Skeletal muscle tissue (tissue), 4 donors: ENCODE results near the gene MRC1. TPM values are rescaled to one million over a fixed set of nuclear protein-coding genes. Genes with fewer than 3 reads are reported as not detected.

Source experiments
- H3K27ac ChIP-seq: one replicate; pipeline ENCODE4 v1.7.0; 2013; ENCODE audit warnings: mild to moderate bottlenecking, low read depth, low read length, inconsistent platforms
- H3K27me3 ChIP-seq, 3 donors: one replicate each; pipeline ENCODE4 v1.7.0; 2013; ENCODE audit warnings: low read length in 3 of 3; ENCODE audit not compliant: control insufficient read depth in 3 of 3, insufficient read depth in 3 of 3
- H3K36me3 ChIP-seq, 3 donors: one replicate each; pipeline ENCODE4 v1.7.0; 2013; ENCODE audit warnings: low read length in 3 of 3; ENCODE audit not compliant: control insufficient read depth in 3 of 3, insufficient read depth in 3 of 3
- H3K4me1 ChIP-seq, 3 donors: one replicate each; pipeline ENCODE4 v1.7.0; 2013; ENCODE audit warnings: low read length in 3 of 3, mild to moderate bottlenecking in 3 of 3; ENCODE audit not compliant: control insufficient read depth in 3 of 3, insufficient read depth in 3 of 3
- H3K4me3 ChIP-seq, 3 donors: one replicate each; pipeline ENCODE4 v1.7.0; 2013; ENCODE audit warnings: low read length in 3 of 3
- H3K9ac ChIP-seq, 3 donors: one replicate each; pipeline ENCODE4 v1.7.0; 2013; ENCODE audit warnings: low read length in 3 of 3, mild to moderate bottlenecking in 3 of 3, moderate library complexity in 2 of 3, low read depth in 1 of 3
- H3K9me3 ChIP-seq, 3 donors: one replicate each; pipeline ENCODE4 v1.7.0; 2013; ENCODE audit warnings: low read length in 3 of 3; ENCODE audit not compliant: control insufficient read depth in 3 of 3
- total RNA-seq: library from RNA; depleted of rRNA; stranded (reverse); fragments of >200 nt; gene quantifications from one replicate; pipeline ENCODE4 v1.2.3, GENCODE V29; 2014
- donor health status: Osteomylitis.

The MRC1 gene
- total RNA-seq, 1 donor from 2014 or later, result 27.1 TPM

DNA sequence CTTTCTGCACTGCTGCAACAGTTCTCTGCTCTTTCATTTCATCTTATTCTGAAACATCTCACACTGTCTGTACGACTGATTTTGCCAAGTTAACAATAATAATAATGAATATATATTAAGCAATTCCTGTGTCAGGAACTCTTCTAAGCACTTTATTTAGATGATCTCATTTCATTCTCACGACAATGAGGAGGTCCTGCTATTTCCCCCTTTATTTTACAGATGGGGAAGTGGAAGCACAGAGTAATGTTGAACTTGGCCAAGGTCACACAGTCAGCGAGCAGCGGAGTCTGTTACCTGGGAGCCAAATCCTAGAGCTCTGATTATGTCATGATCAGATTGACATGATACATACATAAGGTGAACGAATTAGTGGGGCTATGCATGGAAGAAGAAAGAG lies 5.8 kb downstream of the MRC1 start:
- H3K9ac ChIP-seq, result no peak overlapping the region

DNA sequence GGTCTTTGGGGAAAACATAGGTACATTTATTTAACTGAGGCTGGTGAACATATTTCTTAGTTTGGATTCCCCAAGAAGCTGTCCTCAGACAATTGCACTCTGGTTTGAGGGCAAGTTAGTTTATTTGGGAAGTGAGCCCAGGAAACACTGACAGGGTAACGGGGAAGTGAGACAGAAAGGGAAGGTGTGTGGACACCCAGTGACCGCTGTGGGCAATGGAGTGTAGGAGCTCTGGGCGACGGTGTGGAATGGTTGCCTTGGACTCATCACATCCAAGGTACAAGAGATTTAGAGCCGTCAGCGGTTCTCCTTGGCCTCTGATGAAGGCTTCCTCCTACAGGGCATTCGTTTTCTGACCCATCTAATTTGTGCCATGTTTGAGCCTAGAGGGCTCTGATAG lies 7.1 kb downstream of the MRC1 start:
- H3K36me3 ChIP-seq, result no peaks in the 10 kb centered on the region
- H3K9me3 ChIP-seq, result no peaks in the 10 kb centered on the region
- H3K9ac ChIP-seq, result no peak overlapping the region
- peaks cover 0 to 2% (median 0%) of the 10 kb centered on the region in 3 donors for H3K27me3 ChIP-seq
- no peaks in the 10 kb centered on the region for H3K4me1 ChIP-seq
- H3K4me3 ChIP-seq, result no peak overlapping the region
- H3K27ac ChIP-seq, result no peak overlapping the region

More for the DNA sequence above, 5.8 kb downstream of the MRC1 start:
- no peaks in the 10 kb centered on the region for H3K9me3 ChIP-seq
- no peak overlapping the region for H3K4me3 ChIP-seq
- no peaks in the 10 kb centered on the region for H3K4me1 ChIP-seq
- H3K27me3 ChIP-seq, result peaks cover 0 to 2% (median 0%) of the 10 kb centered on the region in 3 donors
- no peaks in the 10 kb centered on the region for H3K36me3 ChIP-seq
- no peak overlapping the region for H3K27ac ChIP-seq

DNA sequence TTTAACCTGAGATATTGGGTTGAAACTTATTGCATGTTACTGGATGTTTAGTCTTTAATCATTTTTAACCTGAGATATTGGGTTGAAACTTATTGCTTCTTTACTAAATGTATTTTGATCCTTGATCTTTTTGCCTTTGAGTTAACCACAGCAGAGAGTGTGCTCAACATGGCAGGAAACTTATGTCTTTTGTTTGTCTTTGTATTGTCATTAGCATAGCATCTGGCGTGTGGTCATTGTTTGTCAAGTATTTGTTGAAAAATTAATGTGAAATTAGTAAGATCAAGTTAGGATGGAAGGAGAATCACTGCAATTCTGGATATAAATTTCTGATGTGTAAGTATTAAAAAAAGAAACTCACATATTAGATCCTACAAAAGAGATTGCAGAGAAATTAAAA lies 8.2 kb downstream of the MRC1 start:
- no peak overlapping the region for H3K9ac ChIP-seq

DNA sequence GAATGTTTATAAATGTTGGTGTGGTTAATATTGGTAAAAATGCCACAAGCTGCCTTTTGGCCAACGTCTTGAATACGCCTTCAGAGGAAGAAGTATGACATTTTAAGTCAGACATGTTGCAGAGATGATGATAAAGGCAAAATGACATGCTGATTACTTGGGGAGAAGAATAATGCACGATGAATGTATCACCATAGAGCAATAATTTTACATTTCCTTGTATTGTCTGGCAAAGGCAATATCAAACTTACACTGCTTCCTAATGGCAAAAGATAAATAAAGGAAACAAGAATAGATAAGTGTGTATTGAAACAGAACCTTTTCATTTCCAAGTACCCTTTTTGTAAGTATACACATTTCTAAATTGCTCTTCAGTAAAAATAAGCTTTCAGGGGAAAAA lies 8.6 kb downstream of the MRC1 start:
- H3K9ac ChIP-seq, result no peak overlapping the region
- no peak overlapping the region for H3K4me3 ChIP-seq
- no peaks in the 10 kb centered on the region for H3K9me3 ChIP-seq
- no peaks in the 10 kb centered on the region for H3K27me3 ChIP-seq
- no peak overlapping the region for H3K27ac ChIP-seq
- no peaks in the 10 kb centered on the region for H3K4me1 ChIP-seq
- no peaks in the 10 kb centered on the region for H3K36me3 ChIP-seq

More for the DNA sequence above, 8.2 kb downstream of the MRC1 start:
- Histone ChIP-seq H3K27me3 (peaks cover 0 to under 1% (median 0%) of the 10 kb centered on the region in 3 donors), H3K36me3 (no peaks in the 10 kb centered on the region), H3K27ac (no peak overlapping the region), H3K9me3 (no peaks in the 10 kb centered on the region), H3K4me3 (no peak overlapping the region), H3K4me1 (no peaks in the 10 kb centered on the region)

DNA sequence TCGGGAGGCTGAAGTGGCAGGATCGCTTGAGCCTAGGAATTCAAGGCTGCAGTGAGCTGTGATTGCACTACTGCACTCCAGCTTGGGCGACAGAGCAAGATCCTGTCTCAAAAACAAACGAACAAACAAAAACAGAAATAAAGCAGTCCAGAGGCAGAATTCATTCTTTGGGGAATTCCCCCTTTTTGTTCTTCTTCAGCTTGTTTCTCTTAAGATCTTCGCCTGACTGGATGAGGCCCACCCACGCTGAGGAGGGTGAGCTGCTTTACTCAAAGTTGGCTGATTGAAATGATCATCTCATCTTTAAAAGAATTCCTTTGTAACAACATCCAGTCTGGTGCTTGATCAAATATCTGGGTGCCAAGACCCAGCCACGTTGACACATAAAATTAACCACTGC lies 10.7 kb downstream of the MRC1 start:
- Histone ChIP-seq H3K27me3 (no peaks in the 10 kb centered on the region), H3K9me3 (no peaks in the 10 kb centered on the region), H3K36me3 (no peaks in the 10 kb centered on the region), H3K4me3 (no peak overlapping the region), H3K9ac (no peak overlapping the region), H3K4me1 (no peaks in the 10 kb centered on the region), H3K27ac (no peak overlapping the region)

DNA sequence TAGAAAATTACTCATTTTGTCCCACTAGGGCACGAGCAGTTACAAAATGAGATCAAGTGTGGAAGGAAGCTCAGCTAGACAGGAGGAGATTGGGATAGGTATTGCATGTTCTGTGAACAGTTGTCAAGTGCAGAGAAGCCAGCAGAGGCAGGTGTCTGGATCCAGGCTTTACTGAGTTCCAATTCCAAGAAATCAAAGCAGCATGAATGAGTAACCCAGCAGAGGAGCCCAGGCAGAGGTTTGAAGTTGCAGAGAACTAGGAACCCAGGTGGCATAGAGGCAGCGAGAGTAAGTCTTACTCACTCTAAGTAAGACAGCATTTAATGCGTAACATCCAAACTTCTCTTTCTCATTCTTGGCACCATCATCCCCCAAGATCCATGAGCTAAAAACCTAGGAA lies 11.8 kb downstream of the MRC1 start:
- no peaks in the 10 kb centered on the region for H3K36me3 ChIP-seq
- no peak overlapping the region for H3K27ac ChIP-seq
- H3K9me3 ChIP-seq, result no peaks in the 10 kb centered on the region
- no peaks in the 10 kb centered on the region for H3K4me1 ChIP-seq
- no peaks in the 10 kb centered on the region for H3K27me3 ChIP-seq
- no peak overlapping the region for H3K4me3 ChIP-seq
- H3K9ac ChIP-seq, result no peak overlapping the region

DNA sequence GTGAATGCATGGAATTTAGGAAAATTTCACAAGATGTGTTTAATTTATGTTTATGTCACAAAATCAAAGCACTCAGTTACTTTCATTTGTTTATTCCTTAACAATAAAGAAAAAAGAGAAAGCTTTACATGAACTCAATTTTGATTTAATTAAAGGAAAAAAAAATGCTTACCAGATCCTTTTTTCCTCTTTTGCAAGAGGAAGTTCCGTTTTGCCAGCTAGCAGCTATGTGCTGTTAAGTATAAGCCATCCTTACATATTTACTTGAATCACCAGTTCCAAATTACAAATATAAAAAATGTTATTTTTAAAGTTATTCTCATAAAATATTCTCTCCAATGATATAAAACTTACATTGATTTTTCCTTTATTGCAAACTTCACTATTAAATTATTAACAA lies 12.7 kb downstream of the MRC1 start:
- H3K27ac ChIP-seq, result no peak overlapping the region
- H3K9me3 ChIP-seq, result no peaks in the 10 kb centered on the region
- no peak overlapping the region for H3K9ac ChIP-seq
- no peak overlapping the region for H3K4me3 ChIP-seq
- no peaks in the 10 kb centered on the region for H3K27me3 ChIP-seq
- H3K36me3 ChIP-seq, result no peaks in the 10 kb centered on the region
- H3K4me1 ChIP-seq, result no peaks in the 10 kb centered on the region

DNA sequence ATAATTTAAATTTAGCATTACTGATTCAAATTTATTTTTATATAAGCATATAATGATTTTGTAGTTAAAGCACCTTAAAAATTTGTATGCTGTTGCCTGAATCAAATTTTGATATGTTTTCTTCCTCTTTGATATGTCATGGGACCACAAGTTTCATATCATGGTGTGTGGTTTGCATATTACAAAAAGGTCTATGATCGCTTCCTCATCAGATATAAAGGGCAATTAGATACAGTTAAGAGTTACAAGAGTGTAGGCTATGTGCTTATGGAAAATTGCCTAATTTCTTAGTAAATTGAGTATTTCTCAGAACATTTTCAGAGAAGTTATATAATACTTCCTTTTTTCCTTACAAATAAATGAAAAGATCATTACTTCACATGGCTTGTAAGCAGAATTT lies 22.2 kb downstream of the MRC1 start:
- no peak overlapping the region for H3K27ac ChIP-seq

DNA sequence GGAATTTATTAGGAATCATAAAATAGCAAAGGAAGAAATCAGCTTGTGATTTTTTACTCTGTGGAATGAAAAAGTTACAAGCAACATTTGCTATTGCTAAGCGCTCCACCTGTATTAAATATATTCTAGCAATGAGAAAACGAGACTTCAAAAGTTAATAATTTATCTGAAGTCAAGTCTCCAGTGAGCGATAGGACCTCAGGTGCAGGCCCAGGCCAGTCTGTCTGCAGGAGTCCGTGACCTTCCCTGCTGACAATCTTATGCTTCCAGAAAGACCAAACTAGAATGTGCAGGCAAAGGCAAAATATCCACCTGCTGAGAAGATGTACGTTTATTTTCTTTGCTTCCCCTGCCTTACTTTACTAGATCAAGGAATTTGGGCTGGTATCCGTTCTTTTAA lies 22.7 kb downstream of the MRC1 start:
- H3K9me3 ChIP-seq, result no peaks in the 10 kb centered on the region
- H3K4me3 ChIP-seq, result no peak overlapping the region
- peaks cover 0 to 4% (median 4%) of the 10 kb centered on the region in 3 donors for H3K27me3 ChIP-seq
- no peak overlapping the region for H3K27ac ChIP-seq
- no peaks in the 10 kb centered on the region for H3K36me3 ChIP-seq
- no peak overlapping the region for H3K9ac ChIP-seq
- no peaks in the 10 kb centered on the region for H3K4me1 ChIP-seq

More for the DNA sequence above, 22.2 kb downstream of the MRC1 start:
- H3K4me3 ChIP-seq, result no peak overlapping the region
- H3K9me3 ChIP-seq, result no peaks in the 10 kb centered on the region
- H3K4me1 ChIP-seq, result no peaks in the 10 kb centered on the region
- peaks cover 0 to 4% (median 4%) of the 10 kb centered on the region in 3 donors for H3K27me3 ChIP-seq
- no peak overlapping the region for H3K9ac ChIP-seq
- no peaks in the 10 kb centered on the region for H3K36me3 ChIP-seq

DNA sequence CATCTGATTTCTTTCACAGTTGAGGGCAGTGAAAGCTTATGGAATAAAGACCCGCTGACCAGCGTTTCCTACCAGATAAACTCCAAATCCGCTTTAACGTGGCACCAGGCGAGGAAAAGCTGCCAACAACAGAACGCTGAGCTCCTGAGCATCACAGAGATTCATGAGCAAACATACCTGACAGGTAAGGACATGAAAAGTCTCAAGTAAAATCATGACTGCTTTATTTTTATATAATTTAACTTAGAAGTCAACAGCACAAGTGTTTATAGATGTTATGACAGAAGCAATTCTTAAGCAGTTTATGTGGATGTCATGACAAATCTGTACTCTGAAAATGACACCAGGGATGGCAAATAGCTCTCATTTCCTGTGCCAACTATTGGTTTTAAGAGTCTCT lies 24.5 kb downstream of the MRC1 start:
- Histone ChIP-seq H3K4me3 (no peak overlapping the region), H3K9me3 (no peaks in the 10 kb centered on the region), H3K27ac (no peak overlapping the region), H3K27me3 (peaks cover 0 to 6% (median 4%) of the 10 kb centered on the region in 3 donors), H3K36me3 (no peaks in the 10 kb centered on the region), H3K4me1 (no peaks in the 10 kb centered on the region), H3K9ac (no peak overlapping the region)

DNA sequence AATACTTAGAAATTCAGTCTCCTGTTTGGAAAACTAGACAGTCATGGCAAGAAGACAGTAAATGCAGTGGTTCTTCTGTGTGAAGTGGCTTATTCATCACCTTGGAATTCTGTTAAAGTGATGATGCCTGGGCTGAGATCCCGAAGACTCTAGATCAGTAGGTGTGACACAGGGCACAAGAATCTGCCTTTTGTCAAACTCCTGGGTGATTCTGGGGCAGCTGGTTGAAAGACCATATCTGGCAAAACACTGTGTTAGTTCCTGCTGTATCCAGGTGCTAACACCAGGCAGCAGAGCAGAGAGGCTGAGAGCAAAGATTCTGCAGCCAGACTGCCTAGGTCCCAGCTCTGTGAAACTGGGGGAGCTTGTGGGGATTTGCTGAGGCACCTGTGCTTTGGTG lies 26.5 kb downstream of the MRC1 start:
- H3K9ac ChIP-seq, result no peak overlapping the region
- H3K4me1 ChIP-seq, result no peaks in the 10 kb centered on the region
- H3K9me3 ChIP-seq, result no peaks in the 10 kb centered on the region
- no peak overlapping the region for H3K27ac ChIP-seq
- H3K36me3 ChIP-seq, result no peaks in the 10 kb centered on the region
- no peak overlapping the region for H3K4me3 ChIP-seq
- H3K27me3 ChIP-seq, result peaks cover 0 to 4% (median 3%) of the 10 kb centered on the region in 3 donors
